GM10847 (cell line): Measurements from ENCODE around the gene KRT3.

ENCODE experiments used
- POLR2A ChIP-seq: IDR thresholded peaks from 2 replicates; pipeline ENCODE4 v1.6.1; 2011; ENCODE audit not compliant: insufficient read length; ENCODE audit errors: extremely low read depth

KRT3 gene

GRCh38 chr12:52832985-52833905 is 37.3 kb upstream of the KRT3 start:
- TF ChIP-seq POLR2A = no peak

- TF ChIP-seq POLR2A = no peak
Observed at GRCh38 chr12:52832451-52832850, 36.5 kb upstream of the KRT3 start.

- TF ChIP-seq POLR2A = no peak
Observed at GRCh38 chr12:52831251-52831650, 35.3 kb upstream of the KRT3 start.

- no peak for TF ChIP-seq POLR2A
Observed at GRCh38 chr12:52829986-52830770, 34.3 kb upstream of the KRT3 start.

GRCh38 chr12:52828591-52829021 is 32.7 kb upstream of the KRT3 start:
- TF ChIP-seq POLR2A = no peak

GRCh38 chr12:52828156-52828555 is 32.2 kb upstream of the KRT3 start:
- no peak for TF ChIP-seq POLR2A

- no peak for TF ChIP-seq POLR2A
Observed at GRCh38 chr12:52827499-52828090, 31.7 kb upstream of the KRT3 start.

- TF ChIP-seq POLR2A = no peak
Observed at GRCh38 chr12:52826611-52827498, 30.9 kb upstream of the KRT3 start.

GRCh38 chr12:52825961-52826360 is 30.0 kb upstream of the KRT3 start:
- TF ChIP-seq POLR2A = no peak

- no peak for TF ChIP-seq POLR2A
Observed at GRCh38 chr12:52824741-52825410, 29.0 kb upstream of the KRT3 start.

GRCh38 chr12:52823761-52824450 is 28.0 kb upstream of the KRT3 start:
- no peak for TF ChIP-seq POLR2A

- TF ChIP-seq POLR2A = no peak
Observed at GRCh38 chr12:52822771-52823510, 27.0 kb upstream of the KRT3 start.
